ELF-1 (cell line): ENCODE measurements around the gene CMIP.

Experiments
- DNase-seq: peaks from one replicate; pipeline ENCODE4 v3.0.0-alpha.2; 2016; ENCODE audit warnings: low read depth, low spot score

The CMIP gene

GRCh38 chr16:81601601-81602255 is 157.1 kb downstream of the CMIP start:
- no peak for DNase-seq

- no peak for DNase-seq
Observed at GRCh38 chr16:81602256-81602776, 157.7 kb downstream of the CMIP start.

GRCh38 chr16:81602792-81603191 is 158.2 kb downstream of the CMIP start:
- DNase-seq, result peak; percentile 53

GRCh38 chr16:81604960-81605383 is 160.4 kb downstream of the CMIP start:
- no peak for DNase-seq

GRCh38 chr16:81606039-81606438 is 161.4 kb downstream of the CMIP start:
- DNase-seq, result no peak

GRCh38 chr16:81607006-81607405 is 162.4 kb downstream of the CMIP start:
- no peak for DNase-seq

GRCh38 chr16:81607805-81608522 is 163.4 kb downstream of the CMIP start:
- DNase-seq, result no peak

GRCh38 chr16:81608523-81609209 is 164.1 kb downstream of the CMIP start:
- DNase-seq, result no peak

- no peak for DNase-seq
Observed at GRCh38 chr16:81609323-81609892, 164.8 kb downstream of the CMIP start.

GRCh38 chr16:81610144-81610842 is 165.7 kb downstream of the CMIP start:
- DNase-seq, result peak; percentile 62

- DNase-seq, result no peak
Observed at GRCh38 chr16:81610936-81611335, 166.3 kb downstream of the CMIP start.

GRCh38 chr16:81611721-81612120 is 167.1 kb downstream of the CMIP start:
- DNase-seq, result no peak

GRCh38 chr16:81612351-81613163 is 167.9 kb downstream of the CMIP start:
- DNase-seq, result no peak

- no peak for DNase-seq
Observed at GRCh38 chr16:81614171-81614570, 169.6 kb downstream of the CMIP start.

- DNase-seq, result no peak
Observed at GRCh38 chr16:81614654-81615359, 170.2 kb downstream of the CMIP start.

- no peak for DNase-seq
Observed at GRCh38 chr16:81615411-81615810, 170.8 kb downstream of the CMIP start.

- DNase-seq, result no peak
Observed at GRCh38 chr16:81615833-81616232, 171.2 kb downstream of the CMIP start.

- DNase-seq, result peak; percentile 70
Observed at GRCh38 chr16:81616321-81617020, 171.9 kb downstream of the CMIP start.

- peak; percentile 51 for DNase-seq
Observed at GRCh38 chr16:81617021-81617346, 172.4 kb downstream of the CMIP start.

- no peak for DNase-seq
Observed at GRCh38 chr16:81618187-81618586, 173.6 kb downstream of the CMIP start.
